Hepatic stellate cell (primary cell): ENCODE data around the gene KRT74.
"Not testable (repeated sequence)": the region's sequence is repeated elsewhere in the genome, so short reads cannot be mapped to it uniquely, and the experiment has no call there.

ENCODE experiments used
- DNase-seq: peaks from one replicate; pipeline ENCODE4 v3.0.0; 2011; ENCODE audit warnings: low spot score

KRT74 gene

GRCh38 chr12:52602552-52602951 lies 28.9 kb upstream of the KRT74 start:
- no peak for DNase-seq

GRCh38 chr12:52601671-52602070 lies 28.0 kb upstream of the KRT74 start:
- DNase-seq: no peak

- no peak for DNase-seq
Measured at GRCh38 chr12:52600941-52601481, 27.4 kb upstream of the KRT74 start, which contains the start of gene KRT72. Gene KRT72, minus strand, starts transcription at chr12:52601463. Its CDS starts 11 bp downstream, at chr12:52601452.

- no peak for DNase-seq
Measured at GRCh38 chr12:52600475-52600874, 26.8 kb upstream of the KRT74 start.

GRCh38 chr12:52600071-52600470 lies 26.4 kb upstream of the KRT74 start:
- no peak for DNase-seq

- no peak for DNase-seq
Measured at GRCh38 chr12:52598966-52599365, 25.3 kb upstream of the KRT74 start.

GRCh38 chr12:52594237-52594636 lies 20.6 kb upstream of the KRT74 start:
- DNase-seq: not testable (repeated sequence)

- DNase-seq: no peak
Measured at GRCh38 chr12:52591521-52591920, 17.9 kb upstream of the KRT74 start.

- no peak for DNase-seq
Measured at GRCh38 chr12:52590021-52590420, 16.4 kb upstream of the KRT74 start.

- DNase-seq: no peak
Measured at GRCh38 chr12:52587563-52587962, 13.9 kb upstream of the KRT74 start.

GRCh38 chr12:52585946-52586345 lies 12.3 kb upstream of the KRT74 start:
- DNase-seq: no peak

- no peak for DNase-seq
Measured at GRCh38 chr12:52585066-52585465, 11.4 kb upstream of the KRT74 start.

- DNase-seq: no peak
Measured at GRCh38 chr12:52584156-52584682, 10.6 kb upstream of the KRT74 start.

- DNase-seq: peak; percentile 77
Measured at GRCh38 chr12:52582971-52583456, 9.4 kb upstream of the KRT74 start.

- no peak for DNase-seq
Measured at GRCh38 chr12:52582486-52582885, 8.8 kb upstream of the KRT74 start.

GRCh38 chr12:52581481-52581880 lies 7.8 kb upstream of the KRT74 start:
- DNase-seq: no peak

- DNase-seq: no peak
Measured at GRCh38 chr12:52581066-52581465, 7.4 kb upstream of the KRT74 start.

- no peak for DNase-seq
Measured at GRCh38 chr12:52580496-52580895, 6.9 kb upstream of the KRT74 start.

GRCh38 chr12:52579468-52580465 lies 6.1 kb upstream of the KRT74 start:
- DNase-seq: no peak

GRCh38 chr12:52578469-52578868 lies 4.8 kb upstream of the KRT74 start:
- DNase-seq: no peak

GRCh38 chr12:52577316-52577715 lies 3.7 kb upstream of the KRT74 start:
- no peak for DNase-seq

GRCh38 chr12:52575948-52576347 lies 2.3 kb upstream of the KRT74 start:
- no peak for DNase-seq

- no peak for DNase-seq
Measured at GRCh38 chr12:52575256-52575655, 1.6 kb upstream of the KRT74 start.
